ENCODE data around the gene PRRC2A. TPM values are rescaled to one million over a fixed set of nuclear protein-coding genes. Genes with fewer than 3 reads are reported as not detected.
A peak's percentile ranks its signal among the peaks of the same experiment; 100 is the strongest.

PRRC2A gene
- 100 to 1,000 TPM; 154 to 164 TPM for total RNA-seq
- 100 to 1,000 TPM in 1 of 2 donors, 10 to 100 TPM in 1; 28.5 to 152 TPM for polyA plus RNA-seq
- long read RNA-seq, donor 1, partial matches to known transcripts = 10 of 20 reads
- long read RNA-seq, donor 1, other reads (novel, unspliced or antisense) = 10 of 20 reads
- long read RNA-seq, donor 2, partial matches to known transcripts = 15 of 21 reads
- long read RNA-seq, donor 2, other reads (novel, unspliced or antisense) = 5 of 21 reads

DNA sequence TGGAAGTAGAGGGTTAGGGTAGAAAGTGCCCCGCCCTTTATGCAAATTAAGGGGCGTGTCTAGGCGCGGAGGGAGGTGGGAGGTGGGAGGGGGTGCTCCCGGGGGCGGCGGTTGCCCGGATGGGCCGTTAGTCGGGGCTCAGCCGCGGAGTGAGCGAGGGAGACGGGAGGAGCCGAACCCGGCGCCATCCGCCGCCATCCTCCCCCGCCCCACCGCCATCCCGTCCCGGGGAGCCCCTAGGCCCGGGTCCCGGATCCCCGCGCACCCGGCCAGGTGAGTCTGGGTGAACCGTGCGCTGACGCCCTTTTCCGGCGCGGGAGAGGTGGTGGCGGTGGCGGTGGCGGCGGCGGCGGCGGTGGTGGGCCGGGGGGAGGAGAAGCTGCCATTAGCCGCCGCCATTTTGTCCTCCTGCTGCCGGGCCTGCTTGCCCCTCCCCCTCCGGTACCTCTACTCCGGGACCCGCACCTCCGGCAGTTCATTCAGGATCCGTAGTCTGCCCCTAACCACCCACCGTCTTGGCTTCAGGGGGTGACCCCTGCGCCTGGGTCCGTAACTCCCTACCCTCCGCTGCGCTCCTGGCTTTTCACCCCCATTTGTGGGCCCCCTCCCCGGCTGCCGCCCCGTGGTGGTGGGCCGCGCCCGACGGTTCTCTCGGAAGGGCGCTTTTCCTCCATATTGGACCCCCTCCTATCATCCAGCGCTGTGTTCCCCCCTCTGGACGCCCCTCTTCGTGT is at the start of gene PRRC2A:
TSS of gene PRRC2A (plus strand) at position 130 of the 734 bp plus-strand sequence. CDS start 2,075 bp downstream, outside the sequence.
- 0% methylated on average over 25 to 67 of the region's 67 CpGs for WGBS, 2 donors
- intact Hi-C loops (cut with DNase I) = loop anchor here (5.0 kb wide), 2 partner anchors 42 to 1958 kb away; partner anchors contain the start of genes C6orf47 (in 1 of the 2) and GPANK1 (in 1 of the 2)

GRCh38 chr6:31572041-31572911 is 48.2 kb upstream of the PRRC2A start, which contains the start of gene LTA:
LTA (plus strand) TSS chr6:31572289; CDS start chr6:31572743, 454 bp downstream.
- DNase-seq (no peak), ATAC-seq (ENCODE audit: low FRiP score) (peak; percentile 5)
- Histone ChIP-seq H3K4me3 (ENCODE audit: low read length in 2 of 2) (no peak within 1 kb of the TSS), H3K4me1 (ENCODE audit: control insufficient read depth in 1 of 2, insufficient read depth in 2 of 2, low read length in 2 of 2) (no peaks in the 10 kb centered on the region), H3K27me3 (ENCODE audit: control insufficient read depth in 1 of 2, insufficient read depth in 2 of 2, low read length in 1 of 2) (peaks cover 0 to 2% of the 10 kb centered on the region in 2 donors), H3K9me3 (ENCODE audit: control insufficient read depth, low read length) (no peaks in the 10 kb centered on the region), H3K36me3 (ENCODE audit: control insufficient read depth in 1 of 2, insufficient read depth in 2 of 2, low read length in 1 of 2) (no peaks in the 10 kb centered on the region), H3K27ac (ENCODE audit: low read depth in 1 of 2, low read length in 2 of 2) (no peak within 1 kb of the TSS)
- intact Hi-C loops (cut with DNase I) = no loop called here
- 87% methylated on average over 26 to 27 of the region's 27 CpGs for WGBS, 2 donors

More for the DNA sequence above, at the start of gene PRRC2A:
- H3K4me1 ChIP-seq (ENCODE audit: control insufficient read depth in 1 of 2, insufficient read depth in 2 of 2, low read length in 2 of 2) = no peaks in the 10 kb centered on the region
- peak in 1 of 2 donors; percentile 97 for DNase-seq
- H3K27ac ChIP-seq (ENCODE audit: low read depth in 1 of 2, low read length in 2 of 2) = peak within 1 kb of the TSS; percentile 89 to 91
- no peaks in the 10 kb centered on the region for H3K27me3 ChIP-seq (ENCODE audit: control insufficient read depth in 1 of 2, insufficient read depth in 2 of 2, low read length in 1 of 2)
- no peaks in the 10 kb centered on the region for H3K9me3 ChIP-seq (ENCODE audit: control insufficient read depth, low read length)
- H3K4me3 ChIP-seq (ENCODE audit: low read length in 2 of 2) = peak within 1 kb of the TSS; percentile 87 to 88
- H3K36me3 ChIP-seq (ENCODE audit: control insufficient read depth in 1 of 2, insufficient read depth in 2 of 2, low read length in 1 of 2) = peaks cover 7% of the 10 kb centered on the region in 2 donors
- peak; percentile 95 for ATAC-seq (ENCODE audit: low FRiP score)

- Histone ChIP-seq H3K27me3 (ENCODE audit: control insufficient read depth in 1 of 2, insufficient read depth in 2 of 2, low read length in 1 of 2) (peaks cover 0 to 2% of the 10 kb centered on the region in 2 donors), H3K4me3 (ENCODE audit: low read length in 2 of 2) (no peak overlapping the region), H3K36me3 (ENCODE audit: control insufficient read depth in 1 of 2, insufficient read depth in 2 of 2, low read length in 1 of 2) (no peaks in the 10 kb centered on the region), H3K27ac (ENCODE audit: low read depth in 1 of 2, low read length in 2 of 2) (no peak overlapping the region), H3K9me3 (ENCODE audit: control insufficient read depth, low read length) (no peaks in the 10 kb centered on the region), H3K4me1 (ENCODE audit: control insufficient read depth in 1 of 2, insufficient read depth in 2 of 2, low read length in 2 of 2) (no peaks in the 10 kb centered on the region)
- 88 to 89% methylated on average over 9 of the region's 9 CpGs for WGBS, 2 donors
- intact Hi-C loops (cut with DNase I) = no loop called here
- no peak for DNase-seq
- no peak for ATAC-seq (ENCODE audit: low FRiP score)
Observed at GRCh38 chr6:31573239-31574105, 47.0 kb upstream of the PRRC2A start.

DNA sequence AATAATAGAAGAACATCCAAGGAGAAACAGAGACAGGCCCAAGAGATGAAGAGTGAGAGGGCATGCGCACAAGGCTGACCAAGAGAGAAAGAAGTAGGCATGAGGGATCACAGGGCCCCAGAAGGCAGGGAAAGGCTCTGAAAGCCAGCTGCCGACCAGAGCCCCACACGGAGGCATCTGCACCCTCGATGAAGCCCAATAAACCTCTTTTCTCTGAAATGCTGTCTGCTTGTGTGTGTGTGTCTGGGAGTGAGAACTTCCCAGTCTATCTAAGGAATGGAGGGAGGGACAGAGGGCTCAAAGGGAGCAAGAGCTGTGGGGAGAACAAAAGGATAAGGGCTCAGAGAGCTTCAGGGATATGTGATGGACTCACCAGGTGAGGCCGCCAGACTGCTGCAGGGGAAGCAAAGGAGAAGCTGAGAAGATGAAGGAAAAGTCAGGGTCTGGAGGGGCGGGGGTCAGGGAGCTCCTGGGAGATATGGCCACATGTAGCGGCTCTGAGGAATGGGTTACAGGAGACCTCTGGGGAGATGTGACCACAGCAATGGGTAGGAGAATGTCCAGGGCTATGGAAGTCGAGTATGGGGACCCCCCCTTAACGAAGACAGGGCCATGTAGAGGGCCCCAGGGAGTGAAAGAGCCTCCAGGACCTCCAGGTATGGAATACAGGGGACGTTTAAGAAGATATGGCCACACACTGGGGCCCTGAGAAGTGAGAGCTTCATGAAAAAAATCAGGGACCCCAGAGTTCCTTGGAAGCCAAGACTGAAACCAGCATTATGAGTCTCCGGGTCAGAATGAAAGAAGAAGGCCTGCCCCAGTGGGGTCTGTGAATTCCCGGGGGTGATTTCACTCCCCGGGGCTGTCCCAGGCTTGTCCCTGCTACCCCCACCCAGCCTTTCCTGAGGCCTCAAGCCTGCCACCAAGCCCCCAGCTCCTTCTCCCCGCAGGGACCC is 46.1 kb upstream of the PRRC2A start:
- WGBS, 2 donors = 79 to 86% methylated on average over 14 of the region's 14 CpGs
- DNase-seq = no peak

DNA sequence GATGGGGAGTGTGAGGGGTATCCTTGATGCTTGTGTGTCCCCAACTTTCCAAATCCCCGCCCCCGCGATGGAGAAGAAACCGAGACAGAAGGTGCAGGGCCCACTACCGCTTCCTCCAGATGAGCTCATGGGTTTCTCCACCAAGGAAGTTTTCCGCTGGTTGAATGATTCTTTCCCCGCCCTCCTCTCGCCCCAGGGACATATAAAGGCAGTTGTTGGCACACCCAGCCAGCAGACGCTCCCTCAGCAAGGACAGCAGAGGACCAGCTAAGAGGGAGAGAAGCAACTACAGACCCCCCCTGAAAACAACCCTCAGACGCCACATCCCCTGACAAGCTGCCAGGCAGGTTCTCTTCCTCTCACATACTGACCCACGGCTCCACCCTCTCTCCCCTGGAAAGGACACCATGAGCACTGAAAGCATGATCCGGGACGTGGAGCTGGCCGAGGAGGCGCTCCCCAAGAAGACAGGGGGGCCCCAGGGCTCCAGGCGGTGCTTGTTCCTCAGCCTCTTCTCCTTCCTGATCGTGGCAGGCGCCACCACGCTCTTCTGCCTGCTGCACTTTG is 45.1 kb upstream of the PRRC2A start, which contains the start of gene TNF:
TSS of gene TNF (plus strand) at position 231 of the 567 bp plus-strand sequence. CDS start at position 408, 177 bp downstream.
- DNase-seq (peak; percentile 78), ATAC-seq (ENCODE audit: low FRiP score) (no peak)
- 73 to 74% methylated on average over 19 of the region's 19 CpGs for WGBS, 2 donors
- Histone ChIP-seq H3K27me3 (ENCODE audit: control insufficient read depth in 1 of 2, insufficient read depth in 2 of 2, low read length in 1 of 2) (no peaks in the 10 kb centered on the region), H3K36me3 (ENCODE audit: control insufficient read depth in 1 of 2, insufficient read depth in 2 of 2, low read length in 1 of 2) (no peaks in the 10 kb centered on the region), H3K4me1 (ENCODE audit: control insufficient read depth in 1 of 2, insufficient read depth in 2 of 2, low read length in 2 of 2) (no peaks in the 10 kb centered on the region), H3K27ac (ENCODE audit: low read depth in 1 of 2, low read length in 2 of 2) (no peak within 1 kb of the TSS), H3K9me3 (ENCODE audit: control insufficient read depth, low read length) (no peaks in the 10 kb centered on the region), H3K4me3 (ENCODE audit: low read length in 2 of 2) (no peak within 1 kb of the TSS)
- intact Hi-C loops (cut with DNase I) = no loop called here

More for the DNA sequence above, 46.1 kb upstream of the PRRC2A start:
- Histone ChIP-seq H3K4me1 (ENCODE audit: control insufficient read depth in 1 of 2, insufficient read depth in 2 of 2, low read length in 2 of 2) (no peaks in the 10 kb centered on the region), H3K27ac (ENCODE audit: low read depth in 1 of 2, low read length in 2 of 2) (no peak overlapping the region), H3K9me3 (ENCODE audit: control insufficient read depth, low read length) (no peaks in the 10 kb centered on the region), H3K27me3 (ENCODE audit: control insufficient read depth in 1 of 2, insufficient read depth in 2 of 2, low read length in 1 of 2) (no peaks in the 10 kb centered on the region), H3K36me3 (ENCODE audit: control insufficient read depth in 1 of 2, insufficient read depth in 2 of 2, low read length in 1 of 2) (no peaks in the 10 kb centered on the region), H3K4me3 (ENCODE audit: low read length in 2 of 2) (no peak overlapping the region)
- intact Hi-C loops (cut with DNase I) = no loop called here
- no peak for ATAC-seq (ENCODE audit: low FRiP score)

GRCh38 chr6:31575952-31576685 is 44.4 kb upstream of the PRRC2A start:
- intact Hi-C loops (cut with DNase I) = no loop called here
- Histone ChIP-seq H3K9me3 (ENCODE audit: control insufficient read depth, low read length) (no peaks in the 10 kb centered on the region), H3K4me1 (ENCODE audit: control insufficient read depth in 1 of 2, insufficient read depth in 2 of 2, low read length in 2 of 2) (no peaks in the 10 kb centered on the region), H3K27ac (ENCODE audit: low read depth in 1 of 2, low read length in 2 of 2) (no peak overlapping the region), H3K27me3 (ENCODE audit: control insufficient read depth in 1 of 2, insufficient read depth in 2 of 2, low read length in 1 of 2) (no peaks in the 10 kb centered on the region), H3K4me3 (ENCODE audit: low read length in 2 of 2) (no peak overlapping the region), H3K36me3 (ENCODE audit: control insufficient read depth in 1 of 2, insufficient read depth in 2 of 2, low read length in 1 of 2) (no peaks in the 10 kb centered on the region)
- DNase-seq (no peak), ATAC-seq (ENCODE audit: low FRiP score) (no peak)
- 66 to 68% methylated on average over 8 of the region's 8 CpGs for WGBS, 2 donors
